ENCODE results near the gene DNAH8. TPM values are rescaled to one million over a fixed set of nuclear protein-coding genes. Genes with fewer than 3 reads are reported as not detected.

The DNAH8 gene
- total RNA-seq, 1 experiment from 2014 or later = not detected

DNA sequence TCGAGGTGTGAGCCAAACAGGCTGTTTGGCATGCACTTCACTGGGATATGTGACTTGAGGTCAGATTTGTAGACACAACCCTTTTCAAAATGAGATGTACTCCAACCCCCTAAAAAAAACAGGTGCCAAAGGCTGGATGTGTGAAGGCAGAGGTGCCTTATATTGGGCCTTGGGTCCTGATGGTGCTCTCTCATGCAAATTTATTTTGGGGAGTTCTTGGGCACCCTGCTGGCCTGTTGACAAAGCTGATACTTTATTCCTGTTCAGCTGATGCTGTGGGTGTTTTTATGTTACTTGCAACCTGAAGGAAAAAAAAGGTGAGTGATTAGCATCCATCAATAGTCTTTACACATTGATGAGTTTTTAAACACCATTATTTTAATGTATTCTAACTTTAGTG, 121.5 kb downstream of the DNAH8 start:
- intact Hi-C loops (cut with micrococcal nuclease) = no loop called here

More for the DNA sequence above, 121.5 kb downstream of the DNAH8 start:
- RAD21 ChIA-PET (ENCODE audit: low non-redundant PET in 1 of 2, low total read pairs in 2 of 2, uncharacterized antibody in 2 of 2, unreplicated experiment in 2 of 2) = no interaction called here
- Histone ChIP-seq H3K9me3 (ENCODE audit: control insufficient read depth in 1 of 2, insufficient read depth in 1 of 2, low read depth in 1 of 2, low read length in 2 of 2) (no peaks in the 10 kb centered on the region), H3K9ac (ENCODE audit: low read length) (no peak overlapping the region), H3K4me3 (replicated peaks in 1 of 2; ENCODE audit: low read depth in 1 of 2, low read length in 2 of 2) (no peak overlapping the region), H3K4me2 (ENCODE audit: low read length) (no peak overlapping the region), H3K27me3 (ENCODE audit: insufficient read depth, low read length) (peaks cover 17% of the 10 kb centered on the region), H4K20me1 (ENCODE audit: insufficient read depth) (no peaks in the 10 kb centered on the region), H3K9me2 (ENCODE audit: insufficient read depth) (no peaks in the 10 kb centered on the region), H2AFZ (ENCODE audit: low read depth, low read length, poor library complexity, severe bottlenecking) (no peak overlapping the region), H3K79me2 (ENCODE audit: insufficient read depth, low read length) (no peaks in the 10 kb centered on the region), H3K4me1 (ENCODE audit: control insufficient read depth in 1 of 2, insufficient read depth in 2 of 2, low read length in 2 of 2) (no peaks in the 10 kb centered on the region), H3K36me3 (ENCODE audit: control insufficient read depth in 1 of 2, insufficient read depth in 2 of 2, low read length in 2 of 2) (no peaks in the 10 kb centered on the region), H3K27ac (ENCODE audit: low read depth, low read length) (no peak overlapping the region)
- BruUV-seq (replicated peaks) = no TSS peak
- POLR2A ChIA-PET = no interaction called here
- TF ChIP-seq EGR1 (IDR thresholded peaks at IDR 0.05; ENCODE audit: low read depth) (no peak), EZH2phosphoT487 (IDR thresholded peaks at IDR 0.05; ENCODE audit: borderline replicate concordance) (no peak), POLR2AphosphoS5 (IDR thresholded peaks at IDR 0.05; ENCODE audit: low read depth, low read length) (no peak), FOSL1 (IDR thresholded peaks at IDR 0.05; ENCODE audit: low read depth) (no peak), JUND (IDR thresholded peaks at IDR 0.05) (no peak), CBX3 (IDR thresholded peaks at IDR 0.05; ENCODE audit: low read depth) (no peak), SRF (IDR thresholded peaks at IDR 0.05; ENCODE audit: low read depth) (no peak), ZNF274 (IDR thresholded peaks at IDR 0.05; ENCODE audit: low read depth, low read length) (no peak), EZH2 (IDR thresholded peaks at IDR 0.05) (no peak), ELF1 (IDR thresholded peaks at IDR 0.05; ENCODE audit: borderline replicate concordance, low read depth) (no peak), YY1 (IDR thresholded peaks at IDR 0.05; ENCODE audit: extremely low read depth, insufficient replicate concordance, low read depth, low read length) (no peak), SIN3A (IDR thresholded peaks at IDR 0.05; ENCODE audit: low read depth) (no peak), ZFX (IDR thresholded peaks at IDR 0.05) (no peak), SP1 (IDR thresholded peaks at IDR 0.05; ENCODE audit: low read depth) (no peak), CEBPB (IDR thresholded peaks at IDR 0.05; ENCODE audit: low read depth) (no peak), RAD21 (IDR thresholded peaks at IDR 0.05; ENCODE audit: low read depth) (no peak)
- TF ChIP-seq, protein P1, sequence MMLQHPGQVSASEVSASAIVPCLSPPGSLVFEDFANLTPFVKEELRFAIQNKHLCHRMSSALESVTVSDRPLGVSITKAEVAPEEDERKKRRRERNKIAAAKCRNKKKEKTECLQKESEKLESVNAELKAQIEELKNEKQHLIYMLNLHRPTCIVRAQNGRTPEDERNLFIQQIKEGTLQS (IDR thresholded peaks at IDR 0.05) = no peak
- TF ChIP-seq, protein P2, sequence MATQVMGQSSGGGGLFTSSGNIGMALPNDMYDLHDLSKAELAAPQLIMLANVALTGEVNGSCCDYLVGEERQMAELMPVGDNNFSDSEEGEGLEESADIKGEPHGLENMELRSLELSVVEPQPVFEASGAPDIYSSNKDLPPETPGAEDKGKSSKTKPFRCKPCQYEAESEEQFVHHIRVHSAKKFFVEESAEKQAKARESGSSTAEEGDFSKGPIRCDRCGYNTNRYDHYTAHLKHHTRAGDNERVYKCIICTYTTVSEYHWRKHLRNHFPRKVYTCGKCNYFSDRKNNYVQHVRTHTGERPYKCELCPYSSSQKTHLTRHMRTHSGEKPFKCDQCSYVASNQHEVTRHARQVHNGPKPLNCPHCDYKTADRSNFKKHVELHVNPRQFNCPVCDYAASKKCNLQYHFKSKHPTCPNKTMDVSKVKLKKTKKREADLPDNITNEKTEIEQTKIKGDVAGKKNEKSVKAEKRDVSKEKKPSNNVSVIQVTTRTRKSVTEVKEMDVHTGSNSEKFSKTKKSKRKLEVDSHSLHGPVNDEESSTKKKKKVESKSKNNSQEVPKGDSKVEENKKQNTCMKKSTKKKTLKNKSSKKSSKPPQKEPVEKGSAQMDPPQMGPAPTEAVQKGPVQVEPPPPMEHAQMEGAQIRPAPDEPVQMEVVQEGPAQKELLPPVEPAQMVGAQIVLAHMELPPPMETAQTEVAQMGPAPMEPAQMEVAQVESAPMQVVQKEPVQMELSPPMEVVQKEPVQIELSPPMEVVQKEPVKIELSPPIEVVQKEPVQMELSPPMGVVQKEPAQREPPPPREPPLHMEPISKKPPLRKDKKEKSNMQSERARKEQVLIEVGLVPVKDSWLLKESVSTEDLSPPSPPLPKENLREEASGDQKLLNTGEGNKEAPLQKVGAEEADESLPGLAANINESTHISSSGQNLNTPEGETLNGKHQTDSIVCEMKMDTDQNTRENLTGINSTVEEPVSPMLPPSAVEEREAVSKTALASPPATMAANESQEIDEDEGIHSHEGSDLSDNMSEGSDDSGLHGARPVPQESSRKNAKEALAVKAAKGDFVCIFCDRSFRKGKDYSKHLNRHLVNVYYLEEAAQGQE (IDR thresholded peaks at IDR 0.05; ENCODE audit: low read depth) = no peak
- TF ChIP-seq, protein P3, sequence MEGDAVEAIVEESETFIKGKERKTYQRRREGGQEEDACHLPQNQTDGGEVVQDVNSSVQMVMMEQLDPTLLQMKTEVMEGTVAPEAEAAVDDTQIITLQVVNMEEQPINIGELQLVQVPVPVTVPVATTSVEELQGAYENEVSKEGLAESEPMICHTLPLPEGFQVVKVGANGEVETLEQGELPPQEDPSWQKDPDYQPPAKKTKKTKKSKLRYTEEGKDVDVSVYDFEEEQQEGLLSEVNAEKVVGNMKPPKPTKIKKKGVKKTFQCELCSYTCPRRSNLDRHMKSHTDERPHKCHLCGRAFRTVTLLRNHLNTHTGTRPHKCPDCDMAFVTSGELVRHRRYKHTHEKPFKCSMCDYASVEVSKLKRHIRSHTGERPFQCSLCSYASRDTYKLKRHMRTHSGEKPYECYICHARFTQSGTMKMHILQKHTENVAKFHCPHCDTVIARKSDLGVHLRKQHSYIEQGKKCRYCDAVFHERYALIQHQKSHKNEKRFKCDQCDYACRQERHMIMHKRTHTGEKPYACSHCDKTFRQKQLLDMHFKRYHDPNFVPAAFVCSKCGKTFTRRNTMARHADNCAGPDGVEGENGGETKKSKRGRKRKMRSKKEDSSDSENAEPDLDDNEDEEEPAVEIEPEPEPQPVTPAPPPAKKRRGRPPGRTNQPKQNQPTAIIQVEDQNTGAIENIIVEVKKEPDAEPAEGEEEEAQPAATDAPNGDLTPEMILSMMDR (IDR thresholded peaks at IDR 0.05 in 2 of 3, conservative IDR thresholded peaks at IDR 0.05 in 1 of 3; ENCODE audit: borderline replicate concordance in 1 of 3, insufficient read depth in 1 of 3, low read depth in 2 of 3, low read length in 2 of 3) = no peak
- DNase-seq (ENCODE audit: low read depth, low spot score) = no peak
- CTCF ChIA-PET = no interaction called here
- ATAC-seq = no peak
